IMR-90 (cell line): ENCODE measurements around the gene HNRNPM. TPM values are rescaled to one million over a fixed set of nuclear protein-coding genes. Genes with fewer than 3 reads are reported as not detected.

ENCODE experiments used
- ATAC-seq: fragments of 200-7000 bp; cut with Tn5 transposase; 2 replicates; pipeline ENCODE4 v1.9.1; 2020; ENCODE audit warnings: low read depth, mild to moderate bottlenecking, moderate library complexity
- BruUV-seq: library from RNA; stranded (reverse); fragments of 400-500 nt; replicated peaks from 2 replicates; lab custom pipeline; 2021; lab: Mats Ljungman, UMichigan
- CTCF ChIA-PET: fragments of 300-600 bp; formaldehyde crosslinking; extraction: SDS; loops from one replicate; lab custom pipeline; 2021; ENCODE audit warnings: antibody characterized with exemption; lab: Yijun Ruan, JAX
- POLR2A ChIA-PET: fragments of 300-600 bp; sonication (Branson Sonifier 250); formaldehyde crosslinking; loops from one replicate; lab custom pipeline; 2022; ENCODE audit warnings: antibody characterized with exemption; ENCODE audit not compliant: unreplicated experiment; lab: Charles Lee
- DNase-seq: peaks from one replicate; pipeline ENCODE4 v3.0.0; 2013
- H2AFZ ChIP-seq: replicated peaks from 2 replicates; pipeline ENCODE3; 2013; ENCODE audit warnings: low read length, mild to moderate bottlenecking; ENCODE audit not compliant: poor library complexity
- H2AK5ac ChIP-seq: 2 replicates; pipeline ENCODE4 v1.6.1; 2013; ENCODE audit warnings: low read depth, low read length, inconsistent platforms
- H2AK9ac ChIP-seq: replicated peaks from 2 replicates; pipeline ENCODE3; 2013; ENCODE audit warnings: mild to moderate bottlenecking, low read depth, low read length, moderate library complexity; ENCODE audit not compliant: poor library complexity
- H2BK120ac ChIP-seq: 2 replicates; pipeline ENCODE4 v1.6.1; 2013; ENCODE audit warnings: low read depth, low read length, inconsistent platforms
- H2BK15ac ChIP-seq: 3 replicates; pipeline ENCODE4 v1.6.1; 2013; ENCODE audit warnings: low read depth, low read length, inconsistent platforms
- H2BK20ac ChIP-seq: 2 replicates; pipeline ENCODE4 v1.6.1; 2013; ENCODE audit warnings: low read depth, mild to moderate bottlenecking, inconsistent platforms, low read length, moderate library complexity
- H2BK5ac ChIP-seq: 2 replicates; pipeline ENCODE4 v1.6.1; 2013; ENCODE audit warnings: mild to moderate bottlenecking, low read depth, low read length, inconsistent platforms; ENCODE audit not compliant: poor library complexity, severe bottlenecking
- H3K14ac ChIP-seq: replicated peaks from 2 replicates; pipeline ENCODE4 v1.6.1; 2013; ENCODE audit warnings: low read depth, low read length, inconsistent platforms
- H3K18ac ChIP-seq: 2 replicates; pipeline ENCODE4 v1.6.1; 2013; ENCODE audit warnings: low read depth, low read length, control low read depth
- H3K23ac ChIP-seq: 2 replicates; pipeline ENCODE4 v1.6.1; 2013; ENCODE audit warnings: low read depth, low read length, inconsistent platforms
- H3K27ac ChIP-seq: 2 replicates; pipeline ENCODE4 v1.5.1; 2013; ENCODE audit warnings: mild to moderate bottlenecking, control low read depth, low read length; ENCODE audit not compliant: insufficient read depth
- H3K27me3 ChIP-seq: 2 replicates; pipeline ENCODE4 v1.6.1; 2013; ENCODE audit warnings: low read length; ENCODE audit not compliant: control insufficient read depth, insufficient read depth
- H3K36me3 ChIP-seq: 2 replicates; pipeline ENCODE4 v1.6.1; 2013; ENCODE audit warnings: low read length, mixed read lengths; ENCODE audit not compliant: control insufficient read depth, insufficient read depth
- H3K4ac ChIP-seq: 2 replicates; pipeline ENCODE4 v1.6.1; 2013; ENCODE audit warnings: low read depth, low read length, inconsistent platforms
- H3K4me1 ChIP-seq: 2 replicates; pipeline ENCODE4 v1.6.1; 2013; ENCODE audit warnings: low read length, mixed read lengths; ENCODE audit not compliant: control insufficient read depth, insufficient read depth
- H3K4me2 ChIP-seq: 2 replicates; pipeline ENCODE4 v1.6.1; 2013; ENCODE audit warnings: low read depth, mild to moderate bottlenecking, control low read depth, low read length, moderate library complexity
- H3K4me3 ChIP-seq: 2 replicates; pipeline ENCODE4 v1.5.1; 2013; ENCODE audit warnings: low read depth, mild to moderate bottlenecking, control low read depth, low read length, moderate library complexity; ENCODE audit not compliant: insufficient read depth
- H3K56ac ChIP-seq: 2 replicates; pipeline ENCODE4 v1.6.1; 2013; ENCODE audit warnings: low read length, inconsistent platforms; ENCODE audit not compliant: insufficient read depth; ENCODE audit errors: extremely low read depth
- H3K79me1 ChIP-seq, 2 experiments: 2 replicates each; pipeline ENCODE4 v1.6.1; 2013; ENCODE audit warnings: low read length in 2 of 2, inconsistent platforms in 1 of 2, low read depth in 1 of 2
- H3K9ac ChIP-seq: 2 replicates; pipeline ENCODE4 v1.6.1; 2013; ENCODE audit warnings: low read depth, low read length, control low read depth
- H3K9me1 ChIP-seq: 2 replicates; pipeline ENCODE4 v1.6.1; 2013; ENCODE audit warnings: low read length, inconsistent platforms; ENCODE audit not compliant: insufficient read depth
- H3K9me3 ChIP-seq: 2 replicates; pipeline ENCODE4 v1.6.1; 2013; ENCODE audit warnings: low read length; ENCODE audit not compliant: control insufficient read depth, insufficient read depth
- H4K20me1 ChIP-seq: 2 replicates; pipeline ENCODE4 v1.6.1; 2013; ENCODE audit warnings: low read length, inconsistent platforms; ENCODE audit not compliant: insufficient read depth
- H4K5ac ChIP-seq: 2 replicates; pipeline ENCODE4 v1.6.1; 2013; ENCODE audit warnings: mild to moderate bottlenecking, low read depth, low read length, control low read depth
- H4K8ac ChIP-seq, 2 experiments: 2 replicates each; pipeline ENCODE4 v1.6.1; 2013; ENCODE audit warnings: low read depth in 2 of 2, low read length in 2 of 2, control low read depth in 1 of 2, inconsistent platforms in 1 of 2
- H4K91ac ChIP-seq: 2 replicates; pipeline ENCODE4 v1.6.1; 2013; ENCODE audit warnings: low read depth, low read length, inconsistent platforms; ENCODE audit not compliant: insufficient read depth
- MAFK ChIP-seq: IDR thresholded peaks from 2 replicates; pipeline ENCODE4 v1.6.1; 2012; ENCODE audit warnings: low read depth, low read length, improper control_type of control experiment
- NFE2L2 ChIP-seq: fragments of 150-350 bp; IDR thresholded peaks from 2 replicates; pipeline ENCODE4 v1.6.1; 2016; ENCODE audit warnings: low read depth, mild to moderate bottlenecking, low read length
- WGBS, 2 experiments: methylation state at CpG; one replicate each; pipeline versions ENCODE4 v1.1.5 to v1.1.7; 2013; ENCODE audit warnings: missing lambda C conversion rate in 2 of 2; ENCODE audit not compliant: insufficient read length in 1 of 2; ENCODE audit errors: extremely low coverage in 2 of 2; 5-methylcytosine and 5-hydroxymethylcytosine counted together
- dilution Hi-C: fragments of 300-500 bp; cut with HindIII; formaldehyde crosslinking; loops from one replicate; pipeline ENCODE4 v1.14.3; 2018; ENCODE audit warnings: low sequenced_read_pairs; ENCODE audit not compliant: unreplicated experiment
- in situ Hi-C: fragments of 300-500 bp; cut with MboI; formaldehyde crosslinking; loops from 3 replicates; pipeline ENCODE4 v1.14.3; 2019; ENCODE audit warnings: low sequenced_read_pairs, inconsistent platforms, mixed read lengths
- intact Hi-C: fragments of 100-400 bp; cut with micrococcal nuclease; formaldehyde crosslinking; loops from 2 replicates; pipeline ENCODE4 v1.10.0; 2022
- polyA plus RNA-seq, 3 experiments: library from polyadenylated mRNA; depleted of rRNA; stranded (reverse); fragments of >200 nt; gene quantifications; 2 replicates each; pipeline ENCODE4 v1.2.3, GENCODE V29; 2012; ENCODE audit warnings: low replicate concordance in 1 of 3
- total RNA-seq: library from RNA; depleted of rRNA; stranded (reverse); fragments of >200 nt; gene quantifications from 2 replicates; pipeline ENCODE4 v1.2.3, GENCODE V29; 2012
- TF ChIP-seq, protein P1 (sequence below): fragments of 150-350 bp; IDR thresholded peaks from 2 replicates; pipeline ENCODE4 v1.6.1; 2017; ENCODE audit warnings: mild to moderate bottlenecking, antibody characterized with exemption, low read length, low read depth
- TF ChIP-seq, protein P2 (sequence below): conservative IDR thresholded peaks from 2 replicates; pipeline ENCODE4 v1.5.1; 2012; ENCODE audit warnings: mild to moderate bottlenecking, low read depth, low read length, improper control_type of control experiment

HNRNPM gene
- total and polyA plus RNA-seq, 2 of the 4 experiments (the other 2 are of a cell fraction) = 75.6 to 197 TPM

GRCh38 chr19:8478598-8478997 lies 33.8 kb downstream of the HNRNPM start:
- no CpG with 5 or more reads among the region's 3 CpGs for WGBS, 2 experiments
- Histone ChIP-seq H2BK5ac (no peak overlapping the region), H4K5ac (no peak overlapping the region), H4K20me1 (peaks cover 87% of the 10 kb centered on the region), H3K4me1 (peaks cover 5% of the 10 kb centered on the region), H3K4me3 (no peak overlapping the region), H3K23ac (no peak overlapping the region), H3K18ac (no peak overlapping the region), H3K14ac (no peak overlapping the region), H2BK120ac (no peak overlapping the region), H2BK15ac (no peak overlapping the region), H4K91ac (no peak overlapping the region), H3K4me2 (no peak overlapping the region), H3K27ac (no peak overlapping the region), H2AFZ (no peak overlapping the region), H3K27me3 (no peaks in the 10 kb centered on the region), H4K8ac (no peak overlapping the region), H2BK20ac (no peak overlapping the region), H3K9me3 (no peaks in the 10 kb centered on the region), H3K4ac (no peak overlapping the region), H2AK5ac (no peak overlapping the region), H3K56ac (no peak overlapping the region), H2AK9ac (no peak overlapping the region), H3K9me1 (peaks cover 27% of the 10 kb centered on the region), H3K9ac (no peak overlapping the region), H3K79me1 (peaks cover 26 to 87% of the 10 kb centered on the region in 2 experiments), H3K36me3 (peaks cover 57% of the 10 kb centered on the region)
- no peak for DNase-seq
- dilution Hi-C loops (no loop called here), in situ Hi-C loops (no loop called here), intact Hi-C loops (no loop called here)
- POLR2A ChIA-PET = no interaction called here
- no peak for ATAC-seq
- CTCF ChIA-PET = interaction anchor here (0.6 kb wide), 1 partner anchor 56 kb away, joined by 3 read pairs; no protein-coding TSS in a partner anchor
- TF ChIP-seq NFE2L2 (no peak), MAFK (no peak)
- TF ChIP-seq, protein P1, sequence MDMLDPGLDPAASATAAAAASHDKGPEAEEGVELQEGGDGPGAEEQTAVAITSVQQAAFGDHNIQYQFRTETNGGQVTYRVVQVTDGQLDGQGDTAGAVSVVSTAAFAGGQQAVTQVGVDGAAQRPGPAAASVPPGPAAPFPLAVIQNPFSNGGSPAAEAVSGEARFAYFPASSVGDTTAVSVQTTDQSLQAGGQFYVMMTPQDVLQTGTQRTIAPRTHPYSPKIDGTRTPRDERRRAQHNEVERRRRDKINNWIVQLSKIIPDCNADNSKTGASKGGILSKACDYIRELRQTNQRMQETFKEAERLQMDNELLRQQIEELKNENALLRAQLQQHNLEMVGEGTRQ = no peak
- TF ChIP-seq, protein P2, sequence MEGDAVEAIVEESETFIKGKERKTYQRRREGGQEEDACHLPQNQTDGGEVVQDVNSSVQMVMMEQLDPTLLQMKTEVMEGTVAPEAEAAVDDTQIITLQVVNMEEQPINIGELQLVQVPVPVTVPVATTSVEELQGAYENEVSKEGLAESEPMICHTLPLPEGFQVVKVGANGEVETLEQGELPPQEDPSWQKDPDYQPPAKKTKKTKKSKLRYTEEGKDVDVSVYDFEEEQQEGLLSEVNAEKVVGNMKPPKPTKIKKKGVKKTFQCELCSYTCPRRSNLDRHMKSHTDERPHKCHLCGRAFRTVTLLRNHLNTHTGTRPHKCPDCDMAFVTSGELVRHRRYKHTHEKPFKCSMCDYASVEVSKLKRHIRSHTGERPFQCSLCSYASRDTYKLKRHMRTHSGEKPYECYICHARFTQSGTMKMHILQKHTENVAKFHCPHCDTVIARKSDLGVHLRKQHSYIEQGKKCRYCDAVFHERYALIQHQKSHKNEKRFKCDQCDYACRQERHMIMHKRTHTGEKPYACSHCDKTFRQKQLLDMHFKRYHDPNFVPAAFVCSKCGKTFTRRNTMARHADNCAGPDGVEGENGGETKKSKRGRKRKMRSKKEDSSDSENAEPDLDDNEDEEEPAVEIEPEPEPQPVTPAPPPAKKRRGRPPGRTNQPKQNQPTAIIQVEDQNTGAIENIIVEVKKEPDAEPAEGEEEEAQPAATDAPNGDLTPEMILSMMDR = no peak
- BruUV-seq = no TSS peak
